GM19372 (cell line): ENCODE measurements around the gene TLX3.

Experiments
- ATAC-seq: cut with Tn5 transposase; IDR thresholded peaks from one replicate; pipeline ENCODE4 v1.9.1; 2021; ENCODE audit warnings: mild to moderate bottlenecking, low read depth, moderate library complexity; ENCODE audit not compliant: unreplicated experiment

Gene TLX3

DNA sequence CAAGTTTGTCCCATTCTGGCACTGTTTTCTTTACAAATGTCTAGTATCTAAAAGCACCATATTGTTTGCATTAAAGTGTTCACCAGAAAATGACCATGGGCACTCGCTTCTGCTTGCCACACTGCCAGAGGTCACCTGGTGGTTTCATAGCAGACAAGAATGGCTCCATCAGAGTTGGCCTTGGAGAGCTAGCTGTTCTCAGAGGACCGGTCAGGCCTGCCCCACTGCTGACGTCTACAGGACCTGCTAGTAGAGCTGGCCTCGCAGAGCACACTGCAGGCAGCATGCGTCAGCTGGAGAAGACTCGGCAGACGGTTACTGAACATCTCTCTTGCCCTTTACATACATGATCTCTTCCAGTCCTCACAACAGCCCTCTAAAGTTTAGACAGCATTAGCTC, 8.7 kb upstream of the TLX3 start:
- ATAC-seq: no peak

DNA sequence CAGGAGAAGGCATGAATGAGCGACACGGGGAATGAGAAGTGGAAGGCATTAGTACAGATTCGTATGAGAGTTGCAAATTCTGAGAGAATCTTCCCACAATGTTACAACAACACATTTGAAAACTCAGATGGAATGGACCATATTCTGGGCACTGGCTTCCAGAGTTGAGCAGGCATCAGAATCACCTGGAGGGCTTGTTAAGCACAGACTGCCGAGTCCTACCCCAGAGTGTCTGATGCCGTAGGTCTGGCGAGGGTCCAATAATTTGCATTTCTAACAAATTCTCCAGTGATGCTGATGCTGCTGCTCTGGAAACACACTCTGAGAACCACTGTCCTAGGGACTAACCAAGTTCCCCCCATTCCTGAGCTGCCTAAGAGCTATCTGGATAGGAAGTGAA, 2.9 kb upstream of the TLX3 start:
- ATAC-seq: no peak

DNA sequence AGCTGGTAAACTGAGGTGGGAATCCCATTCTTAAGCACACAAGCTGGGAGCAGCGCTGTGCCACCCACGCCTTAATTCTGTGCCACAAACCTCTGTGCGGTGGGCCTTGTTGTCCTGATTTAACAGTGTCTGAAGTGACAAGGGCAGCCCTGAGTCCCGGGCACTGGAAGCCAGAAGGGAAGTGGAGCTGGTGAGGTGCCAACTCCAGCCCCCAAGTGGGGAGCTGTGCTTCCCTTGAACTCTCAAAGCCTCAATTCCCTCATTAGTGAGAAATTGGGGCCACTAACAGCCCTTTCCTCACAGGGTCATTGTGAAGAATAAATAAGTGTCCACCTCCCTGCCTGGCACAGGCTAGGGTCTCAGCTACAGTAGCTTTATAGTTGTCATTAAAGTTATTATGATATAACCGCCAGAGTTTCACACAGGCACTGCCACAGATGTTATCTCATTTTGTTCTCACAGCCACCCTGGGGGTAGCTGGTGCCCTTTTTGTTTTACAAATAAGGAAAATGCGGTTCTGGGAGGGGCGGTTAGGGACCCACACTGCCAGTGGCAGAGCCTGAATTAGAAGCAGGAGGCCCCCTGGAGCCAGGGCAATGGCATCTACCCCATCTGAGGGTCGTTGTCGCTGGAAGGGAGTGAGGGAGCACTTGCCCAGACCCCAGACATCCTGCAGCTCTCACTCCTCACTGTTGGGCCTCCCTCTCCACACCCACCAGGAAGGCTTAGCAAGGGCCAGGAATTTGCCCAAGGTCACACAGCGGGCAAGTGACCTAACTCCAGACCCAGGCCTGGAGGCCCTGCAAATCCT, 2.1 kb upstream of the TLX3 start:
- no peak for ATAC-seq

DNA sequence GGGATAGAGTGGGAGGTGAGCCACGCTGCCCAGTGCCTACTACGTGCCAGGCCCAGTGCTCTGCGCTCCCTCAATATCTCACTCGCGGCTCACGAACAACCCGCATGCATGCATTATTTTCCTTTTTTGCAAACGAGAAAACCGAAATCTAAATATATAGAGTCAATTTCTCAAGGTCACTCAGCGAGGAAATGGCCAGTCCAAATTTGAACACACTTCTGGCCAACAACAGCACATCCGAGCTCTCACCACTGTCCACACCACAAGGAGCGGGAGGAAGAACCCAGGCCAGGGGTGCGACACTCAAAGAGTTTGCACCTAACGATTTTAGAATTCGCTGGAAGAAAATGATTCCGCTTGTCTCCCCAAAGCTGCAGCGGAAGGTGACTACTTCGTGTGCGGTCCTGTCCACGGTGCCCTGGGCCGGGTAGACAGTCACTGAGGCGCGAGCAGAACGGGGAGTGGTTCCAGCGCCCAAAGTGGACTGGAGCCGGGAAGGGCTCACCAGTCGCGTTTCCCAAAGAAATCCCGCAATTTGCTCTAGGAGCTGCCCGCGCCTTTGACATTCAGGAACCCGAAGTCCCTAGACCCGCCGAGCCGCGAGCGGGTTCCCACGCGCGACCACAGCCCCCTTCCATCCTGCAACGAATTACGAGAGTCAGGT, 1.1 kb upstream of the TLX3 start:
- no peak for ATAC-seq

DNA sequence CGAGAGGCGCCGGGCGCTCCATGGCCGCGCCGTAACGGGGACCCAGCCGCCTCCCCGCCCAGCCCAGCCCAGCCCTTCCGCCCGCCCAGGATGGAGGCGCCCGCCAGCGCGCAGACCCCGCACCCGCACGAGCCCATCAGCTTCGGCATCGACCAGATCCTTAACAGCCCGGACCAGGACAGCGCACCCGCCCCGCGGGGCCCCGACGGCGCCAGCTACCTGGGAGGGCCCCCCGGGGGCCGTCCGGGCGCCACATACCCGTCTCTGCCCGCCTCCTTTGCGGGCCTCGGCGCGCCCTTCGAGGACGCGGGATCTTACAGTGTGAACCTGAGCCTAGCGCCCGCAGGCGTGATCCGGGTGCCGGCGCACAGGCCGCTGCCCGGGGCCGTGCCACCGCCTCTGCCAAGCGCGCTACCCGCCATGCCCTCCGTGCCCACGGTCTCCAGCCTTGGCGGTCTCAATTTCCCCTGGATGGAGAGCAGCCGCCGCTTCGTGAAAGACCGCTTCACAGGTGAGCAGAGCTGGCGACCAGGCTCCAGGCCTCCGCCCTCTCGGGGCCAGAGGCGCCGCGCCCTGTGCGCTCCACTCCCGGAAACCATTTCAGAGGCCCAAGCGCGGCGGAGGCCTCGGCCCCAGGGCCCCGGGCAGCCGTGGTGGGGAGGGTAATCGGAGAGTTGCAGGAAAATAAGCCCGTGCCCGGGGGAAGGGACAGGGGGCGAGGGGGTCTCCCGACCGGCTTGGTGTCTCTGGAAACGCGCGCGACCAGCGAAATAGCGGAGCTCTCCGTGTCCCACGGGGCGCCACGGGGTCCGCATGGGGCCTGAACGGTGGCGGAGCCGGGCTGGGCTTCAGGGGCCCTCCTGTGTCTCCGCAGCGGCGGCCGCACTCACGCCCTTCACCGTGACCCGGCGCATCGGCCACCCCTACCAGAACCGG, 496 bp downstream of the TLX3 start:
- no peak for ATAC-seq

DNA sequence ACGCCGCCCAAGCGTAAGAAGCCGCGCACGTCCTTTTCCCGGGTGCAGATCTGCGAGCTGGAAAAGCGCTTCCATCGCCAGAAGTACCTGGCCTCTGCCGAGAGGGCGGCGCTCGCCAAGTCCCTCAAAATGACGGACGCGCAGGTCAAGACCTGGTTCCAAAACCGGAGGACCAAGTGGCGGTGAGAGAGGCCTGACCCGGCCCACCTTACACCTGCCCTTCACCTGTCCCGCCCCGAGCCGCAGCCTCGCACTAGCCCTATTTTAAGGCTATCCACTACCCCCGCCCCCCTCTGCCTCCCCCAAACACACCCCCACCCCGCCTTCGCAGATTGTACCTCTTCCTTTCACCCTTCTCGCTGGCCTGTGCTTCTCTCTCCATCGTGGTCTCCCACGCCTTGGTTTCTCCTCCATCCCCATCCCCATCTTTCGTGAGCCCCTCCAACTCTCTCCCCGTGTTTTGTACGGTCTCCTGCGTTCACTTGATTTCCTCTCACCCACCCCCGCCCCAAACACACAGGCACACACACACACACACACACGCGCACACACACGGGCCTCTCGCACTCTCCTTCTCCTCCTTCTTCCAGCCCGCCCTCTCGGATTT, 1.3 kb downstream of the TLX3 start:
- no peak for ATAC-seq

DNA sequence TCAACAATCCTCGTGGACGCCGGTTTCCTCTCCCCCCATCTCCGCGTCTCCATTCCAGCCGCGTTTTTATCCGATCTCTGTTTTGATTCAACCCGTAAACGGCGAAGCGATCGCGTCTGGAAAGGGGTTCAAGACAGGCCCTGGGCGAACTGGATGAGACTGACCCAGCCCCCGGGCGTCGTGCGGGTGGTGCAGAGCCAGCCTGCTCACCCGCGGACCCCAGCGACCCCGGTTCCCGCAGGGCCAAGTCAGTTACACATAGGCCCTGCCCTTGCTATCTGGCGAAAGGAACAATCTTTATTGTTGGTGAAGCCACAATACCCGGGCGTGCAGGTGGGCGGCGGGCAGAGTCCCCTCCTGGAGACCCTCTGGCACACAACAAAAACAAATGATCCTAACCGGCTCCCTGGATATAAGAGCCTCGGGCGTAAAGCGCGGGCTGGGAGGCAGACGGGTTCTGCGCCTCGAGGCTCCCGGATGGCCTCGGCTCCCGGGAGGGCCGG, 1.8 kb downstream of the TLX3 start:
- no peak for ATAC-seq

DNA sequence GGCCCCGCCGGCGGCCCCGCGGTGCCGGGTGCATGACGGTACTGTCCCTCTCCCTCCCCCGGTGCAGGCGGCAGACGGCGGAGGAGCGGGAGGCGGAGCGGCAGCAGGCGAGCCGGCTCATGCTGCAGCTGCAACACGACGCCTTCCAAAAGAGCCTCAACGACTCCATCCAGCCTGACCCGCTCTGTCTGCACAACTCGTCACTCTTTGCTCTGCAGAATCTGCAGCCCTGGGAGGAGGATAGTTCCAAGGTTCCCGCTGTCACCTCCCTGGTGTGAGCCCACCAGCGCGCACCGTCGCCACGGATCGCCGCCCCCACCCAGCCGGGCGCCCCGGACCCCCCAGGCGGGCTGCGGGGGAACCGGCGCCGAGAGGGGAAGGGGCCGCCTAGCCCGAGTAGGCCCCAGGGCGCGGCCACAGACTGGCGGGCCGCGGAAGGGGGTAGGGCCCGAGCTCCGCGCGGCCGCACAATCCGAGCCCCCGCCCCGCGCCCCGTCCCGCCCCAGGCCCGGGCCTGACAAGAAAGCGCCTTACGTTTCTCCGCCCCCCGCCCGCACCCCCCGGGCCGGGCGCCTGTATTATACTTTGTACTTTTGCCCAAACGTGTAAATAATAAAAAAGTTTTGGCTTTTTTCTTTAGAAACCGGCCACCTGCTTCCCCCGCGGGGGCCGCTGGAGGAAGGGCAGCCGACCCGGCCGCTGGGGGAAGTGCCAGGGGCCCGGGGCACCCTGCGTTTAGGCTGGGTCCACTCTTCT, 2.5 kb downstream of the TLX3 start:
- no peak for ATAC-seq

DNA sequence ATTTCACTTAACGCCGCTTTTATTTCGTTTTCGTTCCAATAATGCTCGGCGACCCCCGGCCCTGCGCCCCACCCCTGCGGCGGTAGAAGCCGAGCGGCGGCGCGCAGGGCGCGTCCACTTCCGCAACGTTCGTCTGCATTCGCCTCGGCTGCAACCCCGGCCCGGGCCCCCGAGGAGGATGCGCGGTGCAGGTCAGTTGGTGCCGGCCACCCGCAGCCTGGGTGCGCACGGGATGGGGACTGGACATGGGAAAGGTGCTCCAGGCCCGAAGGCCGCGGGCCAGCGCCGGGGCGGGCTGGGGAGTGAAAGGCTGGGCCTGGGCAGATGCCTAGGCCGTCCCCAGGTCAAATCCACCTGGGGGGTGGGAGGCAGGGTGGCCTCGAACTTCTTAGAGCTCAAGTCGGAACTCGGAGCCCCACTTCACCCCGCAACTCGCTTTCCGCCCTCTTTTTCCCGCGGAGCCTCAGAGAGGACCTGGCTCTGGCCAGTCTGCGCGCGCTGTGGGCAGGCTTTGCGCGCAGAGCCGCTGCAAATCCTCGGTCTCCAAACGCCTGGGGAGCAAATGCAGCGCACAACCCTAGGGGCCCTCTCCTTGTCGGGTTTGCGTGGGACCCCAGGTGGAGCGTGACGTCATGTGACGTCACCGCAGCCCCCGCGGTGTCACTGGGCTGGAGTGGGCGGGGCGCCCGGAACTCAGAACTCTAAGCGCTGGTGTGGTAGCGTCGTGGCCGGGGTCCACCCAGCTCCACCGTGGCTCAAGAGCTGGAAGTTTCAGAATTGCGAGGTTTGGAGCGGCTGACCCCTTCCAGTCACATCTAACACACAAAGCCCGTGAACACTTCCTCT, 3.3 kb downstream of the TLX3 start:
- no peak for ATAC-seq

DNA sequence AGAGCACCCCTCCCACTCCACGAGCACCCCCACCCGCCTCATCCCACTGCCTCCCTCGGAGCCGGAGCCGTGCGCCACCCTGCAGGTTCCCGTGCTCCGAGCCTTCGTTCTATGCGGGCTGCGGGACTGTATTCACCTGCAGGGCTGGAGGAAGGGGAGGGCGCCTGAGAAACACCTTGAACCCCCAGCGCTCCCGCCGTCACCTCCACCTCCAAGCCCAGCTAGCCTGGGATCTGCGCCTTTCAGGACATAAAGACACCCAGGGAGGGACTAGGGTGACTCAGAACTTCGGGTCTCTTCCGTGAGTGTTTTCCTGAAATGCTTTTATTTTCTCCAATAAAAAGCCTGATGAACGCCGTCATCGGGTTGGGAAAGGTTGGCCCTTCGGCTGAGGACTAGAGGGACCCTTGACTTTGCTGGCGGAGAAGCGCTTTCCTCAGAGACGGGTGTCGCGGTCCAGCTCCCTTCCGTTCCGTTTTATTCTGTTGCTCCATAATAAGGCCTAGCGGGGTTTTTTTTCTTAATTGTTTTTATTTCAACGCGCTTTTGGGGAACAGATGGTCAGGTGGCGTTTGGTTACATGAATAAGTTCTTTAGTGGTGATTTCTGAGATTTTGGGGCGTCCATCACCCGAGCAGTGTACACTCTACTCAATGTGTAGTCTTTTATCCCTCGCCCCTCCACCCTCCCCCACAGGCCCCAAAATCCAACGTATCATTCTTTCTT, 4.6 kb downstream of the TLX3 start:
- ATAC-seq: no peak

DNA sequence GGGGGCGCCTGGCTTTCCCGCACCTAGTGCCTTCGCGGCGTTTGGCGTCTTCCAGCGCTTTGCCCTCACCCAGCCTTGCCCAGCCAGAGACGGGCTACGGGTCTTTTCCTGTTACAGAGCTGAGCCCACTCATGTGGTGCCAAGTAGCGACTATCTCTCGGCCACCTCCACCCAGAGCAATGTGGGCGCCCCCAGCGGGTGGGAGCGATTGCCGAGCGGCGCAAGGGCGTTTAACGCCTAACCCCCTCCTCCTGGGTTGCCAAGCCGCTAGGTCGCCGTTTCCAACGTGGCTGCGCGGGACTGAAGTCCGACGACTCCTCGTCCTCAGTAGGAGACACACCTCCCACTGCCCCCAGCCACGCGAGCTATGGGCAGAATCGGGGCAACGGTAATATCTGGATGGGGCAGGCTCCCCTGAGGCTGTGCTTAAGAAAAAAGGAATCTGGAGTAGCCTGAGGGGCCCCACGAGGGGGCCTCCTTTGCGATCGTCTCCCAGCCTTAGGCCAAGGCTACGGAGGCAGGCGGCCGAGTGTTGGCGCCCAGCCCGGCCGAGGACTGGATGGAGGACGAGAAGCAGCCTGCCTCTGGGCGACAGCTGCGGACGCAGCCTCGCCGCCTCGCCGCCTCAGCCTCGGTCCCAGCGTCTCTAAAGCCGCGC, 5.8 kb downstream of the TLX3 start:
- ATAC-seq: no peak

DNA sequence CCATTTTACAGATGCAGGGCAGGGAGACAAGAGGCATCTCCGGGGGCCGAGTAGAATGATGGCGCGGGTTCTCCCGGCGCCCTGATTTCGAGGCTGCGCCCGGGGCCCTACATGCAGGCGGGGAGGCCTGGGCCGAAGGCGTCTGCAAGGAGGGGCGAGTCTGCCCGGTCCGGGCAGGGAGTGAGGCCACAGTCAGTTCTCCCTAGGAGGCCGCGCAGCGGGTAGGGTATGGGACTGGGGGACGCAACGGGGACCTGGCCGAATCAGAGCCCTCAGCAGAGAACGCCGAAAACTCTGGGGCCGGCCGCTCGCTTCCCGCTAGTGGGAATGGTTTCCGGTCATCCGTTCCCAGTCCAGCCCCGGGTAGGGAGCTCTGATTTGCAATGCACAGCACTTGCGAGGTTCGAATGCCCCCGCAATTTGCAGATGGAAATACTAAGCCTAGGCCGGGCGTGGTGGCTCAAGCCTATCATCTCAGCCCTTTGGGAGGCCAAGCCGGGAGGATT, 6.4 kb downstream of the TLX3 start:
- no peak for ATAC-seq

DNA sequence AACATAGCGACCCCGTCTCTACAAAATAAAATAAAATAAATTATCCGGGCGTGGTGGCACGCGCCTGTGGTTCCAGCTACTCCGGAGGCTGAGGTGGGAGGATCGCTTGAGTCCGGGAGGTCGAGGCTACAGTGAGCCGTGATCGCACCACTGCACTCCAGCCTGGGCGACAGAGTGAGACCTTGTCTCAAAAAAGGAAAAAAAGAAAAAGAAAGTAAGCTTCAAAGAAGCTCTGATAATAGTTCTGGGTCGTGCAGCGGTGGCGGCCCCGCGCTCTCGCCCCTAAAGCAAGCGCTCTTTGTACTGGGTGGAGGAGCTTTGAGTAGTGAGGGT, 6.8 kb downstream of the TLX3 start:
- ATAC-seq: no peak

DNA sequence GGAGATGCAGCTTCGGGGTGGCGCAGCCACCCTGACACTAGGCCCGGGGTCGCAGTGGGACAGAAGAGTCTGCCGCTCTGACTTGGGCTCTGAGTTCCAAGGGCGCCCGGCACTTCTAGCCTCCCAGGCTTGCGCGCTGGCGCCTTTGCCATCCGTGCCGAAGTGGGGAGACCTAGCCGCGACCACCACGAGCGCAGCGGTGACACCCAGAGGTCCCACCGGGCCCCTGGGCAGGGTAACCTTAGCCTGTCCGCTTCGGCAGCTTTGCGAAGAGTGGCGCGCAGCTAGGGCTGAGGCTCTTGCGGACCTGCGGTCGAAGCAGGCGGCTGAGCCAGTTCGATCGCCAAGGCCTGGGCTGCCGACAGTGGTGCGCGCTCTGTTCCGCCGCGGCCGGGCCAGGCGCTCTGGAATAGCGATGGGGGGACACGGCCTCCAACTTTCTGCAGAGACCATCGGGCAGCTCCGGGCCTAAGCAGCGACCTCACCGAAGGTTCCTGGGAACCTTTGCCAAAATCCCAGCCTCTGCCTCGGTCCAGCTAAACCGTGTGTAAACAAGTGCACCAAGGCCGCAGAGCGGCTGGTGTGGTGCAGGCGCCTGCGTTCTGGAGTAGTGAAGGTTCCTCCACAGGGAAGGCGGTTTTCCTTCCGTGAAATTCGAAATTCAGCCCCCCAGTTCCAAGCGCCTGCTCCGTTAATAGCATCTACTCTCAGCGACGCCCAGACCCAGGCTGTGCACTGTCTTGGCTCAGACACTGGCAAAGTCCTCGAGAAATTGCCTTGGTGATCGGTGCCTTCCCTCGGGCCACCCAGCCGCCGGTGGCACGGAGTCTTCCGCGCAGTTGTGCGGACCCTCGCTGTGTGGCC, 7.4 kb downstream of the TLX3 start:
- ATAC-seq: no peak

DNA sequence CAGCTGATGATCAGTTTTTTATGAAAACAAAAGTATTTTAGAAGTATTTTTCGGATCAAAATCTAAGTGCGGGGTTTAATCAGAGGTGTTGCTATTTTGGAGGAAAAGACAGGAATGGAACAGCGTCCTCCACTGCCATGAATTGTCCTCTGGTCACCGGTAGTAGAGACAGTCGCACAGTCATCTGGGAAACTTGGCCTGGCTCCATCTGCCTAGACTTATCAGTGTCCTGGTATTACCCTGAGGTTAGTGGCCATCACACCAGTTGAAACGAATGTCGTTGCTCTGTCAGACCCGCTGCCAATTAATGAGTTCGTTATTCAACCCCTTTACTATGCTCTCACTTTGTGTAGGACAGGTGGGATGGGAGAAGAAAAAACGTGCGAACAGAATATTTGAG, 8.2 kb downstream of the TLX3 start:
- ATAC-seq: no peak

DNA sequence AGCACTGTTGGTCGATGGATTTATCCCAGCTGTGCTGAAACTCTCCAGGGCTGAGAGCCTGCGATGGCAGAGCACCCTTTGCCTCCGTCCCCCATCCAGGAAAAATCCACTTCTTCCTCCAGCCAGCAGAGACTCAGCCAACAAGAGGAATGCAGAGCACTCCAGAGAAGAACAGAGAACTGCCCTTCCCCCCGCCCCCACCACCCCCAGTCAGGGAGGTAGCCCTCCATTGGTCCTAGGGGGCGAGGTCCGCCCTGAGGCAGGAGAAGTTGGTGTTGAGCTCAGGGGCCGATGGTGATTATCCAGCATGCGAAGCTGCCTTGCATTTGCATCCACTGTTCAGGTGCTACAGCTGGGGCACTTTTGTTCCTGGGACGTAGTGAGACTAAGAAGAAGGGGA, 9.0 kb downstream of the TLX3 start:
- ATAC-seq: no peak

DNA sequence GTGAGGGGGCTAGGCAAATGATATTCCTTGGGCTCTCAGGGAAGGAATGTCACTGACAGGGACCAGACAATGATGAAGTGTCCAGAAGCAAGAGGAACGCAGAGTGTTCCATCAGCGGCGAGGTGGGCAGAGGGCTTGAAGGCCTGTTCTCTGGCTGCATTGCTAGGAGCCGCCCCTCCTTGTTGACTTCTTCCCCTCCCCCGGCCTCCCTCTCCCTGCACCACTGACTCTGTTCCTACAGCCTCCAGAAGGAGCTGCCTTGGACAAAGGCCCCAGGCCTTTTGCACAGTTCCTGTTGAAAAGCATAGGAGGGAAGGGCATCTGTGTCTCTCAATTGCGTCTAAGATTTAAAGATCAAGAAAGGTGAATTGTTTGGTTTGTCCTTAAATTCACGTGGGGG, 12.4 kb downstream of the TLX3 start:
- no peak for ATAC-seq
